HepG2 (cell line): ENCODE data around the gene GTF2H4. TPM values are rescaled to one million over a fixed set of nuclear protein-coding genes. Genes with fewer than 3 reads are reported as not detected.
A peak's percentile ranks its signal among the peaks of the same experiment; 100 is the strongest.

Source experiments
- ADNP ChIP-seq: sonication (generic); formaldehyde crosslinking; IDR thresholded peaks from 2 replicates; pipeline ENCODE4 v1.4.0; 2020; ENCODE audit warnings: missing genetic modification reagents
- DRAP1 ChIP-seq: IDR thresholded peaks from 2 replicates; pipeline ENCODE4 v1.6.1; 2016; ENCODE audit warnings: missing genetic modification reagents, missing compliant biosample characterization
- E2F1 ChIP-seq: sonication (generic); formaldehyde crosslinking; IDR thresholded peaks from 2 replicates; pipeline ENCODE4 v1.5.0; 2020; ENCODE audit warnings: missing genetic modification reagents
- HMGA1 ChIP-seq: sonication (generic); formaldehyde crosslinking; conservative IDR thresholded peaks from 2 replicates; pipeline ENCODE4 v1.4.0; 2020; ENCODE audit warnings: missing genetic modification reagents
- HNRNPH1 ChIP-seq: fragments of 200-400 bp; formaldehyde crosslinking; optimal IDR thresholded peaks from 2 replicates; pipeline ENCODE3; 2017; ENCODE audit warnings: mild to moderate bottlenecking, low read depth, low read length
- LBX2 ChIP-seq: sonication (generic); formaldehyde crosslinking; IDR thresholded peaks from 2 replicates; pipeline ENCODE4 v1.5.0; 2020; ENCODE audit warnings: missing genetic modification reagents, mild to moderate bottlenecking, borderline replicate concordance
- NFRKB ChIP-seq: fragments of 450-650 bp; IDR thresholded peaks from 2 replicates; pipeline ENCODE4 v1.6.1; 2017
- NFYB ChIP-seq: sonication (generic); formaldehyde crosslinking; IDR thresholded peaks from 2 replicates; pipeline ENCODE4 v1.4.0; 2020; ENCODE audit warnings: missing genetic modification reagents
- NRL ChIP-seq: sonication (generic); formaldehyde crosslinking; IDR thresholded peaks from 2 replicates; pipeline ENCODE4 v1.5.0; 2020; ENCODE audit warnings: missing genetic modification reagents, mild to moderate bottlenecking, moderate library complexity, borderline replicate concordance
- PCBP1 ChIP-seq: fragments of 200-400 bp; formaldehyde crosslinking; IDR thresholded peaks from 2 replicates; pipeline ENCODE4 v1.6.1; 2017; ENCODE audit warnings: mild to moderate bottlenecking, low read depth, low read length, borderline replicate concordance
- RBM22 ChIP-seq: fragments of 200-400 bp; formaldehyde crosslinking; optimal IDR thresholded peaks from 2 replicates; pipeline ENCODE3; 2017; ENCODE audit warnings: mild to moderate bottlenecking, low read length, moderate library complexity
- SMARCE1 ChIP-seq: fragments of 450-650 bp; IDR thresholded peaks from 2 replicates; pipeline ENCODE4 v1.6.1; 2017; ENCODE audit warnings: borderline replicate concordance
- SNAPC2 ChIP-seq: sonication (generic); formaldehyde crosslinking; IDR thresholded peaks from 2 replicates; pipeline ENCODE4 v1.8.1; 2022; ENCODE audit warnings: mild to moderate bottlenecking, missing genetic modification reagents
- TBP ChIP-seq: sonication (generic); formaldehyde crosslinking; IDR thresholded peaks from 2 replicates; pipeline ENCODE4 v1.5.0; 2020; ENCODE audit warnings: missing genetic modification reagents
- TCF12 ChIP-seq, 2 experiments: fragments of 450-650 bp in 1 of 2; sonication (generic) in 1 of 2; formaldehyde crosslinking in 1 of 2; IDR thresholded peaks; 2 replicates each; pipeline versions ENCODE4 v1.6.1 to v1.8.0; 2017 to 2022; ENCODE audit warnings: antibody characterized with exemption in 1 of 2, mild to moderate bottlenecking in 1 of 2, missing genetic modification reagents in 1 of 2, moderate library complexity in 1 of 2
- TMF1 ChIP-seq: sonication (generic); formaldehyde crosslinking; IDR thresholded peaks from 2 replicates; pipeline ENCODE4 v1.8.1; 2022; ENCODE audit warnings: low read depth, missing genetic modification reagents
- TOPORS ChIP-seq: sonication (generic); formaldehyde crosslinking; IDR thresholded peaks from 2 replicates; pipeline ENCODE4 v1.8.0; 2023; ENCODE audit warnings: mild to moderate bottlenecking, missing genetic modification reagents
- ZBTB21 ChIP-seq: sonication (generic); formaldehyde crosslinking; IDR thresholded peaks from 2 replicates; pipeline ENCODE4 v1.4.0; 2020; ENCODE audit warnings: missing genetic modification reagents
- ZFY ChIP-seq: sonication (generic); formaldehyde crosslinking; IDR thresholded peaks from 2 replicates; pipeline ENCODE4 v1.4.0; 2020; ENCODE audit warnings: missing genetic modification reagents
- ZNF34 ChIP-seq: sonication (generic); formaldehyde crosslinking; IDR thresholded peaks from 2 replicates; pipeline ENCODE4 v1.4.0; 2020; ENCODE audit warnings: mild to moderate bottlenecking, missing genetic modification reagents, borderline replicate concordance
- ZNF383 ChIP-seq: sonication (generic); formaldehyde crosslinking; IDR thresholded peaks from 2 replicates; pipeline ENCODE4 v1.4.0; 2020; ENCODE audit warnings: missing genetic modification reagents, mild to moderate bottlenecking, borderline replicate concordance
- ZNF512 ChIP-seq: sonication (generic); formaldehyde crosslinking; IDR thresholded peaks from 2 replicates; pipeline ENCODE4 v1.4.0; 2020; ENCODE audit warnings: mild to moderate bottlenecking, missing genetic modification reagents
- ZNF530 ChIP-seq: sonication (generic); formaldehyde crosslinking; IDR thresholded peaks from 2 replicates; pipeline ENCODE4 v1.5.0; 2020; ENCODE audit warnings: low read depth, mild to moderate bottlenecking, missing genetic modification reagents
- ZNF605 ChIP-seq: sonication (generic); formaldehyde crosslinking; IDR thresholded peaks from 2 replicates; pipeline ENCODE4 v1.8.0; 2022; ENCODE audit warnings: mild to moderate bottlenecking, missing genetic modification reagents
- ZNF660 ChIP-seq: sonication (generic); formaldehyde crosslinking; IDR thresholded peaks from 2 replicates; pipeline ENCODE4 v1.5.1; 2020; ENCODE audit warnings: mild to moderate bottlenecking, low read depth, missing genetic modification reagents, borderline replicate concordance
- ZNF782 ChIP-seq: sonication (generic); formaldehyde crosslinking; IDR thresholded peaks from 2 replicates; pipeline ENCODE4 v1.4.0; 2020; ENCODE audit warnings: missing genetic modification reagents, mild to moderate bottlenecking, borderline replicate concordance
- ZSCAN20 ChIP-seq: sonication (generic); formaldehyde crosslinking; IDR thresholded peaks from 2 replicates; pipeline ENCODE4 v1.4.0; 2020; ENCODE audit warnings: missing genetic modification reagents, mild to moderate bottlenecking, borderline replicate concordance
- ZSCAN31 ChIP-seq: sonication (generic); formaldehyde crosslinking; IDR thresholded peaks from 2 replicates; pipeline ENCODE4 v1.5.0; 2020; ENCODE audit warnings: low read depth, mild to moderate bottlenecking, missing genetic modification reagents
- polyA plus RNA-seq, 8 experiments: library from polyadenylated mRNA; depleted of rRNA in 3 of 8; stranded (reverse) in 7 of 8; unstranded in 1 of 8; fragments of >200 nt; fragmentation: Illumina TruSeq in 4 of 8; extraction: Trizol in 4 of 8; gene quantifications; 2 replicates each; pipeline versions ENCODE4 v1.2.1 to v1.2.3, GENCODE V29; 2011 to 2016; ENCODE audit warnings: low read depth in 4 of 8, missing spikeins in 1 of 8, mixed read lengths in 1 of 8; ENCODE audit not compliant: insufficient read depth in 1 of 8
- total RNA-seq, 5 experiments: library from RNA; depleted of rRNA; stranded (reverse); fragments of >200 nt; fragmentation: Illumina TruSeq; extraction: Trizol; gene quantifications; 2 replicates each; pipeline ENCODE4 v1.2.3, GENCODE V29; 2016; ENCODE audit warnings: low read depth in 1 of 5

Gene GTF2H4
- total and polyA plus RNA-seq, 2 of the 13 experiments (the other 11 are each of a cell fraction or from before 2014, with no cell fraction given) = 15.9 to 49.3 TPM

- no peak for TF ChIP-seq HNRNPH1
- TF ChIP-seq DRAP1 = peak; percentile 37; the same call in 1 of the 2 replicates
- TF ChIP-seq RBM22 = no peak
- TF ChIP-seq PCBP1 = 0 out of 2 replicates have a peak, but pooled peaks have one; percentile 29
- TF ChIP-seq ZNF530 (CRISPR knock-in tag) = no peak
- TF ChIP-seq TOPORS = no peak
- TF ChIP-seq NRL = no peak; the same call in 1 of the 2 replicates
- no peak for TF ChIP-seq SMARCE1
- no peak for TF ChIP-seq NFYB (CRISPR knock-in tag)
- TF ChIP-seq ZSCAN20 = no peak; the same call in 1 of the 2 replicates
- TF ChIP-seq ZNF782 = peak; percentile 86; the same call in 1 of the 2 replicates
- peak; percentile 63 for TF ChIP-seq ZFY (CRISPR knock-in tag)
- no peak for TF ChIP-seq ZNF512
- no peak for TF ChIP-seq LBX2 (CRISPR knock-in tag)
- TF ChIP-seq SNAPC2 (CRISPR knock-in tag) = no peak; the same call in 1 of the 2 replicates
- no peak for TF ChIP-seq HMGA1 (CRISPR knock-in tag)
- TF ChIP-seq TBP = no peak; the same call in 1 of the 2 replicates
- TF ChIP-seq ZBTB21 (CRISPR knock-in tag) = no peak
- TF ChIP-seq ZNF660 (CRISPR knock-in tag) = no peak
- no peak for TF ChIP-seq E2F1 (CRISPR knock-in tag)
- TF ChIP-seq ZNF383 = 0 out of 2 replicates have a peak, but pooled peaks have one; percentile 57
- TF ChIP-seq ADNP (CRISPR knock-in tag) = no peak
- TF ChIP-seq TMF1 (CRISPR knock-in tag) = no peak
- TF ChIP-seq ZNF34 (CRISPR knock-in tag) = no peak
- TF ChIP-seq TCF12 (IDR thresholded peaks at IDR 0.05) = no peak
- TF ChIP-seq TCF12 (CRISPR knock-in tag; IDR thresholded peaks at IDR 0.05) = no peak
- no peak for TF ChIP-seq ZSCAN31
- TF ChIP-seq ZNF605 (CRISPR knock-in tag) = 0 out of 2 replicates have a peak, but pooled peaks have one; percentile 5
- TF ChIP-seq NFRKB = no peak
Observed at GRCh38 chr6:30883685-30884520, 24.1 kb upstream of the GTF2H4 start, which contains the start of gene DDR1 (continued).
